SKM-1 treated with dmso at 0.1 percent for 144 hours (cell line): ENCODE measurements around the gene GCGR.
"Not testable (repeated sequence)": the region's sequence is repeated elsewhere in the genome, so short reads cannot be mapped to it uniquely, and the experiment has no call there.

Experiments
- DNase-seq: peaks from one replicate; lab custom pipeline; 2025; ENCODE audit not compliant: unreplicated experiment; lab: John Stamatoyannopoulos, UW

GCGR gene

DNA sequence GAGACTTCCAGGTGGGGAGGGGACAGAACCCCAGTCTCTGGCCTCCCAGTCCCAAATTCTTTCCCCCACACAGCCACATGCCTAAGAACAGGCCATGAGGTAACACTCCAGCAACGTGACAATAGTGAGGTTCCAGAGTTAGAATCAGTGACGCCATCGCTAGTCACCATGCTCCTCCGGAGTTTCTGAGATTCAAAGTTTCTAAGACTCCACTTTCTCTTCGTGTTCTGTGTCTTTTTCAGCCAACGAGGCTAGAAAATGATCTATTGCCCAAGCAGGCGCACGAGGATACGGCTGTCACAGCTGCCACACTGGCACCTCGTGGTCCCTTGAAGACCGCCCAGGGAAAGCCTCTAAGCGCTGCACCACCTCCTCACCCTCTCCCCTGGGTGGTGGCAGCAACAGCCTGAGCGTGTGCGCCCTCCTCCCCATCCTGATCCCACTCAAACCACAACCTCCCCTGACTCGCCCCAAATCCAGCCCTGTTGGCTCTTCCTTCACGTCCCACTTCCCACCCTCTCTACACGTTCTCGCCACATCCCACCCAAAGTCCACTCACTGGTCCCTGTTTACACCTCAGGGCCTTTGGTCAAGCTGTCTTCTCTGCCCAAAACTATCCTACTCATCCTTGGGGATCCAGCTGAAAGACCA, 28.1 kb downstream of the GCGR start:
- DNase-seq = peak; percentile 52

DNA sequence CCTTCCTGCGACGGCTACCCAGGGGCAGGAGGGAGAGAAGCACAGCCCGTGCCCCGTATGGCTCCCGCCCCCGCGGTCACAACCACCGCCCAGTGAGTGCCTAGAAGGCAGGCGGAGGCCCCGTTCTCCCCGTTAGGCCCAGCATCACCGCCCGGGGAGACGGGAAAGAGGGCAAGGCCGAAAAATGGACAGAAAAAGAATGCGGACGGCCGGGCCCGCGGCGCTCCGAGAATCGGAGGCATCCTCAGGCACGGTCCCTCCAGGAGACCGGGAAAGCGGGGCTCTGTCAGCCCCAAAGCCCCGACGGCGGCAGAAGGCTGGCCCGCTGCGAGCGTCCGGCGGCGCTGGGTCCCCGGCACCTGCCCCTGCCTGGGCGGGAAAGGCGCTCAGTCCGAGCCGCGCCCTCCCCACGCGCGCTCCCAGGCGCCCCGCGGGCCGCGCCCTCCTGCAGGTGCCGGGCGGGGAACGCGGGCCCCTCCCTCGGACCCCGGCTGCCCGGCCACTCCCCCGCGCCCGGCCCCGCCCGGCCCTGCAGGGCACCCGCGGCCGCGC, 28.7 kb downstream of the GCGR start:
- no peak for DNase-seq

DNA sequence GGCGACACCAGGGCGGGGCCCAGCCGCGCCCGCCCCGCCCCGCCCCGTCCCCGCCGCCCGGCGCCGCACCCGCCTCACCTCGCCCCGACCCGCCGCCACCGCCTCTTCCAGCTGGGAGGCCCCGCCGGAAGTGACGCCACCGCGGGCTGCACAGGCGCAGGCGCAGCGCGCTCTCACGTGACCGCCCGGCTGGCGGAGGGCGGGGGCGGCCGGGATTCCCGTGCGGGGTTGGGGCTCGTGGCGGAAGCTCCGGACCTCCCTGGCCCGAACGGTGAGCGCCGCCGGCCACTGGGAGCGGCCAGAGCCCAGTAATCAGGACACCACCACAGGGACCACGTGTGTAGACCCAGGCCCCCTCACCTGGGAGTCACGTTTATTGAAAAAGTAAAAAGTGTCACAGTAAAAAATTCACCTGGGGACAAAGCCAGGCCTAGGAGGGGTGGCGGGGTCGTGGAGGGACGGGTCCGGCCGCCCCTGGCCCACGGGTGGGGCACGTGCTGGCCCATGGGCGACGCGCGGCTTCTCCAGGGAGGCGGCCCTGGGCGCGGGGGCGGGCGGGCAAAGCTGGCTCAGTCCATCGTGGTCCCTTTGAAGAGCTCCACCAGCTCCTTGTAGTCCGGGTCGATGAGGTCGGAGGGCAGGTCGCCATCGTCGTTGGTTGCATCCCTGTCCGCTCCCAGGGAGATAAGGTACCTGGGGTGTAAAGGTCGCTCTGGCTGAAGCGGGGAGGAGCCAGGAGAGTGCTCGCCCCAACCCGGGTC, 29.4 kb downstream of the GCGR start, which contains the start of gene MCRIP1:
MCRIP1 (minus strand) TSS at position 132 of the 761 bp plus-strand sequence. CDS start 8,785 bp downstream, outside the sequence.
- peak; percentile 89 for DNase-seq

DNA sequence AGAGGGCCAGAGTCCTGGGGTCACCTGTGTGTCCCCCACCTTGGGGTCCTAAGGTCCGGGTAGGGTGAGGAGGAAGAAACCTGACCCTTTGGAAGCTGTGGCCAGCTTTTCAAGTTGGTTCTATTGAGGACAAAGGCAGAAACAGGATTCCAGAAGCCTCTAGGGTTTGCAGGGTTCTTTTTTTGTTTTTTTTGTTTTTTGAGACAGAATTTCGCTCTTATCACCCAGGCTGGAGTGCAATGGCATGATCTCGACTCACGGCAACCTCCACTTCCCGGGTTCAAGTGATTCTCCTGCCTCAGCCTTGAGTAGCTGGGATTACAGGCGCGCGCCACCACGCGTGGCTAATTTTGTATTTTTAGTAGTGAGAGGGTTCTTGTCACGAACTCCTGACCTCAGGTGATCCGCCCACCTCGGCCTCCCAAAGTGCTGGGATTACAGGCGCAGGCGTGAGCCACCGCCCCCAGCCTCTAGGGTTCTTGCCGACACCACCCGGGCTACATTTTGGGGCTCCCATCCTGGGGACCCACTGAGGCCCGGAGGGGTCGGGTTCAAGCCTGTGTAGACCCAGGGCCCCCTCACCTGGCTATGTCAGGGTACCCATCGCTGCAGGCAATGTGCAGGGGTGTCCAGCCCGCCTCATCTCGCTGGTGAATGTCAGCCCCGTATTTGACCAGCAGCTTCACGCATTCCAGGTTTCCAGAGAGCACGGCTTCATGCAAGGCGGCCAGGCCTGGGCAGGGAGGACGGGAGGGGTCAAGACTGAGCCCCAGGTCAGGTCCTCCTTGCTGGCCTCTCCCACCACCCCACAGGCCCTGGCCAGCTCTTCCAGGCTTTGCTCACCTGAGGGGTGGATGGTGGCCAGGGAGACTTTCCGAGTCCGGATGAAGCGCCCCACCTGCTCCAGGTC, 30.2 kb downstream of the GCGR start:
- no peak for DNase-seq

DNA sequence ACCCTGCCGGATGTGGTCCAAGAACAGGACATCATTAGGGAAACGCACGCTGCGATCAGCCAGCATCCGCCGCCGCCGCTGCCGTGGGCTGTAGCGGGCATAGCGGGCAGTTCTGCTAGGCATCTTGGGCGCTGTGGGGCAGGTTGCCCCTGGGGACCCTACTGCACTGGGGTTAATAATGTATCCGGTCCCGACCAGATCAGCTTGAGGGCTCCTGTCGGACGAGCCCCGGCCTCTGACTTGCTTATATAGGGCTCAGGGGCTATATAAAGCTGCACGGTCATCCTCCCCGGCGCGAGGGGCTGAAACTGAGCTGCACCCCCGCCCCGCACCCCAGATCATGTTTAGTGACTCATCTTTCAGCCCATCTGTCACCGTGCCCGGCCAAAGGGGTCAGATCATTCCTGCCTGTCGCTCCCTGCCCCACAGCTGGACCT, 30.9 kb downstream of the GCGR start, which contains the start of gene PPP1R27:
PPP1R27 (minus strand) TSS at position 220 of the 437 bp plus-strand sequence; CDS start at position 123, 97 bp downstream.
- DNase-seq = no peak

DNA sequence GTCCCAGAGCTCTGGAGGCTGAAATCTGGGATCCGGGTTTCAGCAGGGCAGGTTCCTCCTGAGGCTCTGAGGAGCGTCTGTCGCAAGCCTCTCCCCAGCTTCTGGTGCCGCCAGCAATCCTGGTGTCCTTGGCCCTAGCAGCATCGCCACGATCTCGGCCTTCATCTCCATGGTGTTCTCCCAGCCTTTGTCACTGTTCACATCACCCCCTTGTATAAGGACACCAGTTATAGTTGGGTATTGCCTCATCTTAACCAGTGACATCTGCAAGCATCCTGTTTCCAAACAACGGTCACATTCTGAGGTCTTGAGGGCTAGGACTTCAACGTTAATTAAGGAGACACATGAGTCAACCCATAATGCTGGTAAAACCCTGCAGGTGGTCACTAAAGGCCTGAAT, 33.7 kb downstream of the GCGR start:
- peak; percentile 98 for DNase-seq

DNA sequence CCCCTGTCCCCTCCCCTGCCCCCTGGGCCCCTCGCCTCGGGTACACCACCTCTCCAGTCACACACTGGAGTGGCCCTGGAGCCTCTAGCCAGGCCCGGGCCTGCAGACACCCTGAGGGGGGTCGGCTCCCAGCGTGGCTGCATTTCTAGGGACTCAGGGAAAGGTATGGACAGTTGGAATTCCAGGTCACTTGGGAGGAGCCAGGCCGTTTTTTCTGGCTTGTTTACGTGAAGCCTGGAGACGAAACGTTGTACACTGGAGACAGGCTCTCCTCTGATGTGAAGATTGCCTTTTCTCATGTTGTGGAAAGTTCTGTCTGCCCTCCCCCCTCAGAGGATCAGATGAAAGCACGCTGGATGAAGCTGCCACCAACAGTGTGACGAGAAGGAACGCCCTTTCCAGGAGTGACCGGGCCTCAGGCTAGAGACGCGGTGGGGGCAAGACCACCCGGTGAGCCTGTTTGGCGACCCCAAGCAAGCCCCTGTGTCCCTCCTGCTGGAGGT, 34.9 kb downstream of the GCGR start:
- no peak for DNase-seq

DNA sequence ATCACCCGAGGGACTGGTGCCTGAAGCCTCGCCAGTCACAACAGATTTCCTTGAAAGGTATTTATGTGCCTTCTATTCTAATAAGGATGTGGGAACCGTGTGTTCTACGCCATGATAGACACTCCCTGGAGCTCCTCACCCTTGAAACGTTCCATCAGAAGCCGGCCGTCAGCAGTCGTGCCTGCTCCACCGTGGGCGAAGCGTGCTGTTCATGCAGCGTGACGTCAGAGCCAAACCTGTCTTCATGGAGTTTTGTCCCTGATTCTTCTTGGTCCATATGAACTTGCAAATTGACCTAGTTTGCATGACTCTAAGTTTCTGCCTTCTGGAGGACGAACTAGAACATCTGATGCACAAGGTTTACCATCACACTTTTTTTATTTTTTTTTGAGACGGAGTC, 35.4 kb downstream of the GCGR start:
- DNase-seq = no peak

DNA sequence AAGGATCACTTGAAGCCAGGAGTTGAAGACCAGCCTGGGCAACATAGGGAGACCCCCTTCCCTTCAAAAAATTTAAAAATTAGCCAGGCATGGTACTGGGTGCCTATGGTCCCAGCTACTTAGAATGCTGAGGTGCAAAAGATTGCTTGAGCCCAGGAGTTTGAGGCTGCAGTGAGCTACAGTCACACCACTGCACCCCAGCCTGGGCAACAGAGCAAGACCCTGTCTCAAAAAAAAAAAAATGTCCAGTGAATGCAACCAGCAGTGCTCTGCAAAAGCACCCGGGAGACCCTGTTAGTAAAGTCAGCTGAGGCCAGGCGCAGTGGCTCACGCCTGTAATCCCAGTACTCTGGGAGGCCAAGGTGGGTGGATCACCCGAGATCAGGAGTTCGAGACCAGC, 36.1 kb downstream of the GCGR start:
- DNase-seq = not testable (repeated sequence)

DNA sequence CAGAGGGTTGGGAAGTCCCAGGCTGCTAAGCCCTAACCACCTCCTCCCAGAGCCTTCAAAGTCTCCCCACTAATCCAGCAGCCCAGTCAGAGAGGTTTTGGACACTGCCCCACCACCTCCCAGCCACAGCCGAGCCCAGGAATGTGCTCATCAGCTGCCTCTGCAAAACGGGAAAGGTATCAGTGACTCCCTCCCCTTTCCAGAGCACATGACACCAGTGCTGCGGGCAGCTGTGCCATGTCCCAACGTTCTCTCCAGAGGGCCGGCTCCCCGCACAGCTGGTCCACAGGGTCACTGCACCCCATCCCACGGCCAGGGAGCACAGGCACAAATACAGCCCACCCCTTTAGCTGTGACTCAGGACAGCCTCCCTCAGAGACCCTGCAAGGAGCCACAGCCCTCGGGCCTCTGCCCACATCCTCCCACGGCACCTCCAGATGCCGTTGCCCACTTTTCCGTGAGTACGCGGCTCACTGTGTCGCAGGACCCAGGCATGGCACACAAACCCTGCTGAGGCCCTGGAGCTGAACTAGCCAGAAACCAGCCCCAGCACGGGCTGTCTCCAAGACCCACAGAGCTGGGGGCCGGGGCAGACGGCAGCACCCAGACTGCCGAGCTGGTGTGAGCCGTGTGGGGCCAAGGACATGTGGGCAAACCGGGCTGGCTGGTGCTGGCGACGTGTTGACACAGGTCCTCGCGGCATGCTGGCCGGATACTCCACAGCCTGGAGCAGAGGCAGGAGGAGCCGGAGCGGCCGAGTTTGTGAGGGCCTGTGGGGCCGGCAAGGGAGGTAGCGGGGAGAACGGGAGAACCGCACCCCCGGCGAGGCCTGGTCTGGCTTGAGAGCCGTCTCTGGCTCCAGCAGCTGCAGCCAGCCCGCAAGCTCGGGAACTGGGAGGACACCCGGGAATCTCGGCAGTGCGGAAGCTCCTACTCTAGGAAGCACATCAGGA, 37.2 kb downstream of the GCGR start:
- DNase-seq = no peak

DNA sequence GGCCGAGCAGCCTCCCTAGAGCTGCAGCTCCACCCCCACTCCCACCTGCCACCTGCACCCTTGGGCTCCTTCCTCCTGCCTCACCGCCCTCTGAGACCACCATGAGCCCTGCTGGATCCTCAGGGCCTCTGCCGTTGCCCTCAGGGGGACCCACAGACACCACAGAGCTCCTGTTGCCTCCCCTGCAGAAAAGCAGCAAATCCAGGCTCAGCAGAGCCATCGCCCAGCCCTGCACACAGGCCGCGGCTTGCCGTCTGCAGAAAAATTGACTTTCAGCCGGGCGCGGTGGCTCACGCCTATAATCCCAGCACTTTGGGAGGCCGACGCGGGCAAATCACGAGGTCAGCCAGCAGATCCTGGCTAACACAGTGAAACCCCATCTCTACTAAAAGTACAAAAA, 37.9 kb downstream of the GCGR start:
- DNase-seq = no peak

DNA sequence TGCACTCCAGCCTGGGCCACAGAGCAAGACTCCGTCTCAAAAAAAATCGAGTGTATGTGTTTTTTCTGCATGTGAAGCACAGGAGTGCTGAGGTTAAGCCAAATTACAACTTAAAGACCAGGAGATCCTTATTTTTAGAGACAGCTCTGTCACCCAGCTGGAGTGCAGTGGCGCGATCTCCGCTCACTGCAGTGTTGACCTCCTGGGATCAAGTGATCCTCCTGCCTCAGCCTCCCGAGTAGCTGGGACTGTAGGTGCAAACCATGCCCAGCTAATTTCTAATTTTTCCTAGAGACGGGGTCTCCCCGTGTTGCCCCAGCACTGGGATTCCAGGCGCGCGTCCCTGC, 38.4 kb downstream of the GCGR start:
- DNase-seq = no peak

DNA sequence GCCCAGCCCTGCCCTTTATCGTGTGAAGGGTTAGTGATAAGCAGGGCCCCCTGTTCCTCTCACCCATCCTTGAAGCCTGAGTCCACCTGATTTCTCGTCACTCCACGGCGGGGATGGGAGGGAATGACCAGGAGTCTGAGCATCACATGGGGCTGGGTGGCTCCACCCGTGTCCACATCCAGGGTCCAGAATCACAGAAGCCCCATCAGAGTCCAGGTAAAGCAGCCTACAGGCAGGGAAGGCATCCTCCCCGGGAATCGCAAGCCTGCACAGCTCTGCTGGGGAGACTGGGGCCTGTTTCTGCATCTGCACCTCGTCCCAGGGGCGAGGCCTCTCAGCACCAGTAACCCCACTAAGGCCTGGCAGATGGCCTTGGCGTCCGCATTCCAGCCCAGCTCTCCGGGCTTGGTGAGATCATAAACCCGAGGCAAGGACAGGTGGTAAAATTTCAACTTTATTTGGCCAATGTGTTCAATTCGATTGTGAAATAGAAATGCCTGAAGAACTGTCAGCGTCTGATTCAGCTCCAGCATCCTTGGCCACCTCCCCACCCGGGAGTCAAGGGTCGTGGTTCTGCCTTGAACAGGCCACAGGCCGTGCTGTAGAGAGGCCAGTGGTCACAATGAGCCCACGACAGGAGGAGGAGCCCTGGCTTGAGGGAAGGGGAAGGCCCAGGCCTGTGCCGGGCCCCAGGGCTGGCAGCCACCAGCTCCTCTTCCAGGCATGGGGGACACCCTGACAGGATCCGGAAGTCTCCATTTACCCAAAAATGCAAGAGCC, 39.0 kb downstream of the GCGR start:
- DNase-seq = no peak

DNA sequence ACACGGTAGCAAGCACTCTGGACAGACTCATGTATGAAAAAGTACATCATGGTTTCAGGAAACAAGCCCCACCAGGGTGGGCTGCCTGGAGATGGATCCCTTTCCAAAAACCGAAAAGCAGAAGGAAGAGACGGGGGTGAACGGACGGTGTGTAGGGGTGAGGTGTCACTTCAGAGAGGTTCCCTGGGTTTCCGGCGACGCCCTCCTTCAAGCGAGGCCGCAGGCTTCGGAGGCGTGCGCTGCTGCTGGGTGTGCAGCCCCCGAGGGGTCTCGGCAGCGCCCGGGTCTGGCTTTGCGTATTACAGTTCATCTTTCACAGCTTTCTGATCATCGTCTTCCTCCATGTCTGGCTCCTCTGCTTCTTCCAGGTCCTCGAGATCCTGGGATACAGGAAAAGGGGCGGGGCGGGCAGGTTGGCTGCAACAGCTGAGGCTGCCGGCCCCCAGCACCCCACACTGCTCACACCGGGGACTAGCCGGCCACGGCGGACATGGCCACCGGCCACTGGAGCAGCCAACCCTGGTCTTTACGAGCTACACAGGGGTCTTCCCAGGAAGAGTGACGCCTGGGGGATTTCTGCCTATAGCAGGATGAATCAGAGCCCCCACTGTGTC, 39.9 kb downstream of the GCGR start:
- DNase-seq = no peak

DNA sequence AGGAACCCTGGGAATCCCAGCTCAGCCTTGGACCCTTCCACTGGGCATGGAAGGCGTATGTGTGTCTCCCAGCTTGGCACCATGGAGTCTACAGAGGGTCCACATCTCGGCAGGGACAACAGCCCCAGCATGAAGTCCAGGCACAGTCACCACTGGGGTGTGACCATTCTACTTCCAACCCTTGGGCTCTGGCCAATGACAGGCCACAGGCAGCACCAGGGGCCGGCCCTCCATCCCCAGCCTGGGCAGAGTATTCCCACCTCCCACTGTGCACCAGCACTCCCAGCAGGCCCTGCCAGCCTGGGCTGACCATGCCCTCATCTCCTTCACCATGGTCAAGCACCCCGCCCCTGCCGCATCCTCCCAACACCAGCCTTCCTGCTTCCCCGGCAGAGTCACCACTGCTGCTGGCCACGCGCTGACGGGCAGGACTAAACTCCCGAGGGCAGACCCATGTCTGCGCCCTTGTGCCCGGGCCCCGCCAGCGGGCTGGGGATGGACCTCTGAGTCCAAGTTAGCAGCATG, 40.4 kb downstream of the GCGR start:
- no peak for DNase-seq

DNA sequence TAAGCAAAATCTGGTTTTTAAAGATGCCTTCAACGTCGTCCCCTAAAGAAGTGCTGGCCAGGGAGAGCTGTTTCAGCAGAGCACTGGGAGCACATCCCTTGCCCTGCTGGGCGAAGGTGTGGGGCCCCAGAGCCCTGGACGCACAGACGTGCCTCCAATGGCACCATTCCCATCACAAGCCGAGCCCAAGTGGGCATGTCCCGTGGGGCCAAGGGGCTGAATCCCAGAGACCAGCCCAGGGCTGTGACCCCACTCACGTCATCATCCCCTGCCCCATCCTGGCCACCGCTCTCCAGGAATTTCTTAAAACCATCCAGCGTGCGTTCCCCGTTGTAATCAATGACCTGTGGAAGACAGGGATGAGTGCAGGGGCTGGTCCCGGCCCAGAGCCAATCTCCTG, 40.9 kb downstream of the GCGR start:
- no peak for DNase-seq

DNA sequence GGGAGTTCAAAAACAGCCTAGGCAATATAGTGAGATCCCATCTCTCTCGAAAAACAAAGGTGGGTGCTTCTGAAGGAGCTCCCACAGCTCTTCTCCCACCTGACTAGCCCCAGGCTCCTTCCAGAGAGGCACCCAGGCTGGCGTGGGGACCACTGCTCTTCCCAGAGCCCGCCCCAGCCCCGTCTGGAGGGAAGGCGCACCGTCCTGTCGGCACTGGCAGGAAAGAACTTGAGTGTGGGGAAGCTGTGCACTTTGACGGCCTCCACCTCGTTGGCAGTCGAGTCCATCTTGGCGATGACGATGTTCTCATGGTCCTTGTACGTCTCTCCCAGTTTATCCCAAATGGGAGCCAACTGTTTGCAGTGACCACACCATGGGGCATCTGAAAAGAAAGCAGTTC, 41.4 kb downstream of the GCGR start:
- no peak for DNase-seq
